Omental fat pad (tissue), 4 donors: Measurements from ENCODE around the gene GOLPH3. TPM values are rescaled to one million over a fixed set of nuclear protein-coding genes. Genes with fewer than 3 reads are reported as not detected.

ENCODE experiments used
- ATAC-seq: fragments of 150-250 bp; one replicate; pipeline ENCODE4 v1.9.1; 2016; ENCODE audit warnings: mild to moderate bottlenecking, moderate library complexity; ENCODE audit not compliant: low FRiP score
- DNase-seq: peaks from one replicate; pipeline ENCODE4 v3.0.0-alpha.2; 2019; ENCODE audit warnings: low spot score
- CTCF ChIP-seq, 3 donors: fragments of 450-650 bp; IDR thresholded peaks; one replicate each; pipeline ENCODE4 v1.5.1; 2016 to 2017; ENCODE audit warnings: antibody characterized with exemption in 3 of 3, mild to moderate bottlenecking in 3 of 3, moderate library complexity in 2 of 3
- total RNA-seq, 4 donors: library from RNA; depleted of rRNA; stranded (reverse); fragments of >200 nt; gene quantifications; one replicate each; pipeline ENCODE4 v1.1.0, GENCODE V29; 2016

The GOLPH3 gene
- total RNA-seq, 4 donors from 2014 or later: 75.3 to 87.2 (median 84.0) TPM

GRCh38 chr5:32108167-32108566 lies 66.0 kb downstream of the GOLPH3 start:
- ATAC-seq: no peak
- TF ChIP-seq CTCF (IDR thresholded peaks at IDR 0.05): no peak
- no peak for DNase-seq

DNA sequence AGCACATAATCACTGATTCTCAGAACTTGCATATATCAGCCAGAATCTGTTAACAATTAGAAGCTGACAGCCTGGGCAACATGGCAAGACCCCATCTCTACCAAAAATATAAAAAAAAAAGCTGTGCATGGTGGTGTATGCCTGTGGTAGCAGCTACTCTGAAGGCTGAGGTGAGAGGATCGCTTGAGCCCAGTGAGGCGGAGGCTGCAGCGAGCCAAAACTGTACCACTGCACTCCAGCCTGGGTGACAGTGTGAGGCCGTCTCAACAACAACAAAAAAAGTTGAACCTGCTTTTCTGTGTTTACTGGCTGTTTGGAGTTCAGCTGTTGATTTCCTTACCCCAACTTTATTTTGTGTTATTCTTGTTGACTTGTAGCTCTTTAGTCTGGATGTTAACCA lies 66.8 kb downstream of the GOLPH3 start:
- ATAC-seq (no peak), DNase-seq (no peak)
- no peak for TF ChIP-seq CTCF (IDR thresholded peaks at IDR 0.05)

GRCh38 chr5:32103521-32103920 lies 70.6 kb downstream of the GOLPH3 start:
- no peak for TF ChIP-seq CTCF (IDR thresholded peaks at IDR 0.05)
- ATAC-seq (no peak), DNase-seq (no peak)

- TF ChIP-seq CTCF (IDR thresholded peaks at IDR 0.05): no peak
- ATAC-seq: no peak
- DNase-seq: no peak
Measured at GRCh38 chr5:32102254-32102986, 71.7 kb downstream of the GOLPH3 start.

- no peak for ATAC-seq
- DNase-seq: no peak
- TF ChIP-seq CTCF (IDR thresholded peaks at IDR 0.05): no peak
Measured at GRCh38 chr5:32100691-32101302, 73.3 kb downstream of the GOLPH3 start.

DNA sequence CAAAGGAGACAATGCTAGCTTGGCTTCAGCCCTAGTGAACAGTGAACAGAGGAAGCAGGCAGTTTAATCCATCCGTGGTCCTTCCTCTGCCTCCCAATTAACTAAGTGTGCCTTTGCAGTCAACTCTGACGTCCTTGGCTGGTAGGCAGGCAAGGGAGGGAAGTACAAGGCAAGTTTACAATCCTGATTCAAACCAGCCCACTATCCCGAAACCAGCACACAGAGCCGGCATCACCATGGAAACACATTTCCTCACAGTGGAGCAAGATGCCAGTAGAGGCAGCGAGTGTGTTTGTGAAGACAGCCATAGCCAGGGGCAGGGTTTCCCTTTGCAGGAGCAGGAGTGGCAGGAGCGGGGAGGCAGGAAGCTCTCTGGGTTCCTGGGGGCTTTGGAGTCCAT lies 73.9 kb downstream of the GOLPH3 start:
- DNase-seq (no peak), ATAC-seq (no peak)
- no peak for TF ChIP-seq CTCF (IDR thresholded peaks at IDR 0.05)

- ATAC-seq (no peak), DNase-seq (no peak)
- TF ChIP-seq CTCF (IDR thresholded peaks at IDR 0.05): no peak
Measured at GRCh38 chr5:32099486-32100035, 74.6 kb downstream of the GOLPH3 start.
